MM.1S (cell line): Measurements from ENCODE around the gene ARAP3.

Source experiments
- DNase-seq: peaks from one replicate; pipeline ENCODE4 v3.0.0-alpha.2; 2015
- H2AFZ ChIP-seq: fragments of 300-600 bp; sonication (generic); 2 replicates; pipeline ENCODE4 v1.6.0; 2016; ENCODE audit warnings: antibody characterized with exemption, low read length
- H3F3A ChIP-seq: fragments of 300-600 bp; sonication (generic); 2 replicates; pipeline ENCODE4 v1.6.1; 2016; ENCODE audit warnings: mild to moderate bottlenecking, antibody characterized with exemption, low read length, moderate library complexity, mixed read lengths; ENCODE audit not compliant: insufficient read depth
- H3K27ac ChIP-seq: fragments of 300-600 bp; sonication (generic); 2 replicates; pipeline ENCODE4 v1.5.1; 2016; ENCODE audit warnings: mild to moderate bottlenecking, low read length
- H3K27me3 ChIP-seq: fragments of 300-600 bp; sonication (generic); replicated peaks from 2 replicates; pipeline ENCODE4 v1.6.0; 2016; ENCODE audit warnings: low read length; ENCODE audit not compliant: insufficient read depth
- H3K36me3 ChIP-seq: fragments of 300-600 bp; sonication (generic); replicated peaks from 2 replicates; pipeline ENCODE4 v1.6.1; 2016; ENCODE audit warnings: mild to moderate bottlenecking, low read length, mixed read lengths; ENCODE audit not compliant: insufficient read depth
- H3K4me1 ChIP-seq: fragments of 300-600 bp; sonication (generic); 2 replicates; pipeline ENCODE4 v1.6.1; 2016; ENCODE audit warnings: low read length, mixed read lengths
- H3K4me2 ChIP-seq: fragments of 300-600 bp; sonication (generic); 2 replicates; pipeline ENCODE4 v1.6.0; 2016; ENCODE audit warnings: low read depth, low read length
- H3K4me3 ChIP-seq: fragments of 300-600 bp; sonication (generic); 2 replicates; pipeline ENCODE4 v1.5.1; 2016; ENCODE audit warnings: low read length, mixed read lengths
- H3K79me2 ChIP-seq: fragments of 300-600 bp; sonication (generic); 2 replicates; pipeline ENCODE4 v1.6.1; 2016; ENCODE audit warnings: mixed run types, low read length, mixed read lengths
- H3K9ac ChIP-seq: fragments of 300-600 bp; sonication (generic); 2 replicates; pipeline ENCODE4 v1.6.1; 2016; ENCODE audit warnings: low read length, mixed read lengths
- H3K9me2 ChIP-seq: fragments of 300-600 bp; sonication (generic); replicated peaks from 2 replicates; pipeline ENCODE4 v1.6.1; 2016; ENCODE audit warnings: mild to moderate bottlenecking, low read length, mixed read lengths; ENCODE audit not compliant: insufficient read depth
- H3K9me3 ChIP-seq: fragments of 300-600 bp; sonication (generic); replicated peaks from 2 replicates; pipeline ENCODE4 v1.6.1; 2016; ENCODE audit warnings: mild to moderate bottlenecking, low read length, mixed read lengths; ENCODE audit not compliant: insufficient read depth
- H4K20me1 ChIP-seq: fragments of 300-600 bp; sonication (generic); 2 replicates; pipeline ENCODE4 v1.6.1; 2016; ENCODE audit warnings: mild to moderate bottlenecking, low read length, moderate library complexity, mixed read lengths; ENCODE audit not compliant: insufficient read depth
- CTCF ChIP-seq: fragments of 300-600 bp; sonication (generic); IDR thresholded peaks from 2 replicates; pipeline ENCODE4 v1.5.1; 2016; ENCODE audit warnings: antibody characterized with exemption, low read length, mixed read lengths
- EZH2 ChIP-seq: fragments of 300-600 bp; sonication (generic); optimal IDR thresholded peaks from 2 replicates; pipeline ENCODE3; 2017; ENCODE audit warnings: low read depth, mild to moderate bottlenecking, antibody characterized with exemption, low read length, mixed read lengths
- EZH2phosphoT487 ChIP-seq: fragments of 300-600 bp; sonication (generic); IDR thresholded peaks from 2 replicates; pipeline ENCODE4 v1.6.1; 2018; ENCODE audit warnings: antibody characterized with exemption, low read length

ARAP3 gene

GRCh38 chr5:141633871-141634561 is 48.0 kb downstream of the ARAP3 start:
- no peak overlapping the region for H3K9ac ChIP-seq

GRCh38 chr5:141632650-141633049 is 49.4 kb downstream of the ARAP3 start:
- H3K9me2 ChIP-seq: no peaks in the 10 kb centered on the region
- peaks cover 59% of the 10 kb centered on the region for H3K79me2 ChIP-seq
- H3K9me3 ChIP-seq: no peaks in the 10 kb centered on the region
- H3F3A ChIP-seq: peaks cover 2% of the 10 kb centered on the region; the same call in 1 of the 2 replicates
- no peak overlapping the region for H3K27ac ChIP-seq
- H2AFZ ChIP-seq: no peak overlapping the region
- no peak overlapping the region for H3K4me3 ChIP-seq
- no peaks in the 10 kb centered on the region for H3K27me3 ChIP-seq
- no peaks in the 10 kb centered on the region; the same call in 1 of the 2 replicates for H3K36me3 ChIP-seq
- DNase-seq: no peak
- H4K20me1 ChIP-seq: peaks cover 4% of the 10 kb centered on the region; the same call in 1 of the 2 replicates
- H3K4me2 ChIP-seq: no peak overlapping the region
- no peak overlapping the region for H3K9ac ChIP-seq
- H3K4me1 ChIP-seq: peaks cover 13% of the 10 kb centered on the region
- TF ChIP-seq CTCF (no peak), EZH2phosphoT487 (no peak), EZH2 (no peak)

More at GRCh38 chr5:141633871-141634561, 48.0 kb downstream of the ARAP3 start:
- H3K27ac ChIP-seq: no peak overlapping the region
- TF ChIP-seq CTCF (no peak), EZH2phosphoT487 (no peak), EZH2 (no peak)
- no peaks in the 10 kb centered on the region for H3K27me3 ChIP-seq
- no peaks in the 10 kb centered on the region for H3K9me2 ChIP-seq
- H3F3A ChIP-seq: peaks cover 11% of the 10 kb centered on the region; the same call in 1 of the 2 replicates
- peaks cover 4% of the 10 kb centered on the region; the same call in 1 of the 2 replicates for H4K20me1 ChIP-seq
- H3K4me2 ChIP-seq: no peak overlapping the region
- no peaks in the 10 kb centered on the region for H3K9me3 ChIP-seq
- no peak for DNase-seq
- H2AFZ ChIP-seq: no peak overlapping the region
- peaks cover 59% of the 10 kb centered on the region for H3K79me2 ChIP-seq
- H3K4me3 ChIP-seq: no peak overlapping the region
- H3K4me1 ChIP-seq: peaks cover 16% of the 10 kb centered on the region
- H3K36me3 ChIP-seq: no peaks in the 10 kb centered on the region; the same call in 1 of the 2 replicates

- DNase-seq: no peak
- Histone ChIP-seq H3K4me3 (no peak overlapping the region), H3K9me3 (no peaks in the 10 kb centered on the region), H4K20me1 (peaks cover 3% of the 10 kb centered on the region; the same call in 1 of the 2 replicates), H3F3A (no peaks in the 10 kb centered on the region), H3K27ac (no peak overlapping the region), H3K9ac (no peak overlapping the region), H3K4me2 (no peak overlapping the region), H3K4me1 (peaks cover 8% of the 10 kb centered on the region), H3K36me3 (no peaks in the 10 kb centered on the region; the same call in 1 of the 2 replicates), H3K79me2 (peaks cover 50% of the 10 kb centered on the region), H3K27me3 (no peaks in the 10 kb centered on the region), H3K9me2 (no peaks in the 10 kb centered on the region), H2AFZ (no peak overlapping the region)
- TF ChIP-seq EZH2 (no peak), EZH2phosphoT487 (no peak), CTCF (no peak)
Observed at GRCh38 chr5:141630570-141631140, 51.4 kb downstream of the ARAP3 start.
